Psoas muscle (tissue), 8 donors: ENCODE results near the gene ISY1. TPM values are rescaled to one million over a fixed set of nuclear protein-coding genes. Genes with fewer than 3 reads are reported as not detected.

Source experiments
- ATAC-seq, 4 donors: fragments of 200-7000 bp; cut with Tn5 transposase; one replicate each; pipeline ENCODE4 v1.9.1; 2020; ENCODE audit warnings: moderate library complexity in 3 of 4, mild to moderate bottlenecking in 2 of 4
- DNase-seq, 2 donors: peaks; one replicate each; pipeline ENCODE4 v3.0.0-alpha.2; 2020
- H3K27ac ChIP-seq: fragments of 200-600 bp; one replicate; pipeline ENCODE4 v1.8.0; 2022
- H3K27me3 ChIP-seq, 3 donors: fragments of 200-600 bp in 1 of 3; one replicate each; pipeline versions ENCODE4 v1.6.1 to v1.8.0; 2013 to 2022; ENCODE audit warnings: low read length in 2 of 3, mild to moderate bottlenecking in 2 of 3, moderate library complexity in 1 of 3; ENCODE audit not compliant: insufficient read depth in 3 of 3
- H3K36me3 ChIP-seq, 2 donors: fragments of 200-600 bp in 1 of 2; one replicate each; pipeline versions ENCODE4 v1.6.1 to v1.8.0; 2013 to 2022; ENCODE audit warnings: low read depth in 1 of 2, mild to moderate bottlenecking in 1 of 2, moderate library complexity in 1 of 2; ENCODE audit not compliant: insufficient read depth in 1 of 2
- H3K4me1 ChIP-seq: fragments of 200-600 bp; one replicate; pipeline ENCODE4 v1.8.0; 2022
- H3K4me3 ChIP-seq: fragments of 200-600 bp; one replicate; pipeline ENCODE4 v1.8.0; 2022; ENCODE audit warnings: mild to moderate bottlenecking
- H3K9me3 ChIP-seq: fragments of 200-600 bp; one replicate; pipeline ENCODE4 v1.8.0; 2022
- WGBS, 3 donors: extraction: QIAGEN DNeasy Blood & Tissue Kit; methylation state at CpG; one replicate each; pipeline versions ENCODE4 v1.1.6 to v1.1.7; 2013; 5-methylcytosine and 5-hydroxymethylcytosine counted together
- intact Hi-C, 2 donors: fragments of 100-400 bp; cut with DNase I; formaldehyde crosslinking; loops; one replicate each; pipeline versions ENCODE4 v1.11.0 to v1.14.2; 2022
- polyA plus RNA-seq, 3 donors: library from polyadenylated mRNA; stranded (reverse); fragments of 200-250 nt; gene quantifications; one replicate each; pipeline ENCODE4 v1.2.3, GENCODE V29; 2013
- total RNA-seq, 4 donors: library from RNA; stranded (reverse); fragmentation: NEBNext Ultra II Directional in 2 of 4; extraction: Animal tissue kit (Norgen Biotek cat#: 25700) in 2 of 4; gene quantifications; one replicate each; pipeline versions ENCODE4 v1.2.1 to v1.2.4, GENCODE V29; 2021 to 2023
- TF ChIP-seq, protein P1 (sequence below): fragments of 200-600 bp; IDR thresholded peaks from one replicate; pipeline ENCODE4 v1.8.0; 2022; ENCODE audit warnings: antibody characterized with exemption
- donor health status: healthy with polysubstance abuse.
- donor health status: DM: no; HTN: no; CAD: no; lungs with moderate emphysema.
- donor health status: Bipolar disorder and iron deficiency.
- donor health status: healthy.
- donor health status: DM: yes; HTN: yes; CAD: no.
- donor health status: DM: no; HTN: no; CAD: no.
- donor health status: DM: no; HTN: no; CAD: no.
- donor health status: DM: yes; HTN: yes; CAD: no.

ISY1 gene
- total and polyA plus RNA-seq, 7 donors, result 25.9 to 56.0 (median 33.2) TPM

DNA sequence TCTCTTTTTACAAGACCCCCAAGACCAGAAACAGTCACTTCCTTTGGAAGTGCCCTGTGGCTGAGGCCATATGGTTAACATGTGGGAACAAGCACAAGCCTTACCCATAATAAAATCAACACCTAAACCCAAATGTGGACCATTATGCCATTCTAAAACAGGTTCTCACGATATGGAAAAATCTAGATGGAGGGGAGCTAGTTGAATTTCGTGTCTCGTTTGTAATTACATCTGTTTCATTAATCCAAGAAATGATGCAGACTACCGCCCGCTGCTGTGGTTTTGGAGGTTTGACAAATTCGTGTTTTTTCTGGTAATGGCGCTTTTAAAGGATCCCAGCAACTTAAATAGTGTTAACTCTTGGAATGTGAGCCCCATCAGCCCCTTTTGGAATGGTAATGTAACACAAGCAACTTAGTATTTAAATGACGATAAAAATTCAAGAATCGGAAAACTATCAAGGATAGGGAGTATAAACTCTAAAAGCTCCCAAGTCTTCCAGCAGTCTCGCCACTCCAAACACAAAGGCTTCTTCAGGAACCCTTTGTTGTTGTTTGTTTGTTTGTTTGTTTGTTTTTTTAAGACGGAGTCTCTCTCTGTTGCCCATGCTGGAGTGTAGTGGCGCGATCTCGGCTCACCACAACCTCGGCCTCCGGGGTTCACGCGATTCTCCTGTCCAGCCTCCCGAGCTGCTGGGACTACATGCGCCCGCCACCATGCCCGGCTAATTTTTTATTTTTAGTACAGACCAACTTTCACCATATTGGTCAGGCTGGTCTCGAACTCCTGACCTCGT, 21.7 kb upstream of the ISY1 start:
- H3K4me1 ChIP-seq, result peaks cover 52% of the 10 kb centered on the region
- peak overlapping the region; percentile 97 for H3K4me3 ChIP-seq
- 0 to 1% (median 0%) methylated on average over 24 of the region's 24 CpGs for WGBS, 3 donors
- H3K27ac ChIP-seq, result peak overlapping the region; percentile 100
- H3K27me3 ChIP-seq, result no peaks in the 10 kb centered on the region
- H3K9me3 ChIP-seq, result no peaks in the 10 kb centered on the region
- ATAC-seq, result peak; percentile 6 to 26 (median 22)
- no peak for DNase-seq
- peaks cover 0 to 16% of the 10 kb centered on the region in 2 donors for H3K36me3 ChIP-seq
- intact Hi-C loops, result loop anchor here (1.0 to 5.0 kb wide), 3 partner anchors 43 to 65 kb away; partner anchors contain the start of gene COPG1 (in 2 of the 2)
- TF ChIP-seq, protein P1, sequence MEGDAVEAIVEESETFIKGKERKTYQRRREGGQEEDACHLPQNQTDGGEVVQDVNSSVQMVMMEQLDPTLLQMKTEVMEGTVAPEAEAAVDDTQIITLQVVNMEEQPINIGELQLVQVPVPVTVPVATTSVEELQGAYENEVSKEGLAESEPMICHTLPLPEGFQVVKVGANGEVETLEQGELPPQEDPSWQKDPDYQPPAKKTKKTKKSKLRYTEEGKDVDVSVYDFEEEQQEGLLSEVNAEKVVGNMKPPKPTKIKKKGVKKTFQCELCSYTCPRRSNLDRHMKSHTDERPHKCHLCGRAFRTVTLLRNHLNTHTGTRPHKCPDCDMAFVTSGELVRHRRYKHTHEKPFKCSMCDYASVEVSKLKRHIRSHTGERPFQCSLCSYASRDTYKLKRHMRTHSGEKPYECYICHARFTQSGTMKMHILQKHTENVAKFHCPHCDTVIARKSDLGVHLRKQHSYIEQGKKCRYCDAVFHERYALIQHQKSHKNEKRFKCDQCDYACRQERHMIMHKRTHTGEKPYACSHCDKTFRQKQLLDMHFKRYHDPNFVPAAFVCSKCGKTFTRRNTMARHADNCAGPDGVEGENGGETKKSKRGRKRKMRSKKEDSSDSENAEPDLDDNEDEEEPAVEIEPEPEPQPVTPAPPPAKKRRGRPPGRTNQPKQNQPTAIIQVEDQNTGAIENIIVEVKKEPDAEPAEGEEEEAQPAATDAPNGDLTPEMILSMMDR, result no peak

DNA sequence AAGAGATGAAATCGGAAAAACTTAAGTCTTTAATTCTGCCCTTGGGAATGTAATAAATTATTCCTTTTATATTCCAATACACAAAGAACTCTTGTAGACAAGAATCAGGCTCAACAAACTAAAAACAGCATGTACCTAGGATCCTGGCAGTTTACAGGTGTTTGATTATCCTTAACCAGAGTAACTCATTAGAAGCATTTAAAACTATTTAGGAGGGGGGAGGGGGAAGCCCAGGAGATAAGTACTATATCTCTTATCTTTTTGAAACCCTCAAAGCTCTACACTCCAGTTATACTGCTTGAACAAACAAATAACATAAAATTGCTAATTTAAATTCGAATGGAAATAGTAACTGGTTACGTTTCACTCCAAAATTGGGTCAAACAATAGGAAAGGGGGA, 21.0 kb upstream of the ISY1 start:
- no peaks in the 10 kb centered on the region for H3K27me3 ChIP-seq
- peak overlapping the region; percentile 97 for H3K4me3 ChIP-seq
- TF ChIP-seq, protein P1, result no peak
- no peaks in the 10 kb centered on the region for H3K9me3 ChIP-seq
- no peak for DNase-seq
- peak overlapping the region; percentile 100 for H3K27ac ChIP-seq
- peaks cover 60% of the 10 kb centered on the region for H3K4me1 ChIP-seq
- ATAC-seq, result no peak
- intact Hi-C loops, result loop anchor here (1.0 to 5.0 kb wide), 3 partner anchors 43 to 65 kb away; partner anchors contain the start of gene COPG1 (in 2 of the 2)
- peaks cover 4 to 24% of the 10 kb centered on the region in 2 donors for H3K36me3 ChIP-seq
- WGBS, 3 donors, result 6 to 21% (median 14%) methylated on average over 3 of the region's 3 CpGs

DNA sequence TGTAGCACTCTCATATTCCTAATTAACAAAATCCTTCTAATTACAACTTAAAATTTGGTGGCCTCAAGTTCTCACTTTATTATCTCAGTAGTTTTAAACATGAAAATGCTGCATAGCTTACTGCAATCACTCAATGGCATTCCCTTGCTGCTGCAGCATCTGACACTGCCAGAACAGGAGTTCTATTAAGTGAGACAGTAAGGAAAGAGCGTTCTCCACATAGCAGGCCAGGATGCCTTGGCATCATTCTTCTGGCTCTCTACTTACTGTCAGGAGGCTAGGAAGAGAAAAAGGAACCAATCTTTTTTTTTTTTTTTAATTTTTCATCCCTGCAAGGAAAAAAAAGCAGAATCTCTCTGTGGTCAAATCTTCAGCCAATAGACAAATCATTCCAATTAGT, 19.6 kb upstream of the ISY1 start:
- intact Hi-C loops, result loop anchor here (5.0 kb wide), 2 partner anchors 47 to 67 kb away; partner anchors contain the start of gene COPG1 (in 2 of the 2)
- WGBS, 3 donors, result 4 to 8% (median 5%) methylated on average over 1 of the region's 1 CpG
- Histone ChIP-seq H3K27ac (peak overlapping the region; percentile 100), H3K4me1 (peaks cover 59% of the 10 kb centered on the region), H3K9me3 (no peaks in the 10 kb centered on the region), H3K27me3 (no peaks in the 10 kb centered on the region), H3K4me3 (peak overlapping the region; percentile 97), H3K36me3 (peaks cover 4 to 24% of the 10 kb centered on the region in 2 donors)
- DNase-seq (no peak), ATAC-seq (peak in 3 of 4 donors; percentile 22 to 39 (median 31))
- TF ChIP-seq, protein P1, result no peak

DNA sequence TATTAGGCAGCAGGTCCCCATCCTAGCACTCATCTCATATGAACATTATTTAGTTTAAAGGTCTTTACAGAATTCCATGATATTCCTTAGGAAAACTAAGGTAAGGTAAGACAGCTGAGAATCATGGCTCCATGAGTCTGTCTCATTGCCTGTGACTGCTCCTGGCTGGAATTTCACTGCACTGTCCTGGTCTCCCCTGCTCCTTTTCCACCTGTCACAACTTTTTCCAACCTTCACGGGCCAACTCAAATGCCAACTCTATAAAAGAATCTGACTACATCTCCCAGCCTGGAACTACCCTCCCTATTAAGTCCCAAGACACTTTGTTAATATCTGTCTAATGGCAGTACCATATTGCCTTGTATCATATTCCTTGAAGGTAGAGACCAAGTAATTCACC, 15.2 kb upstream of the ISY1 start:
- peaks cover 77% of the 10 kb centered on the region for H3K4me1 ChIP-seq
- H3K9me3 ChIP-seq, result no peaks in the 10 kb centered on the region
- H3K27ac ChIP-seq, result peak overlapping the region; percentile 100
- WGBS, 3 donors, result 24 to 38% (median 31%) methylated on average over 1 of the region's 1 CpG
- DNase-seq (no peak), ATAC-seq (peak; percentile 46 to 72 (median 60))
- TF ChIP-seq, protein P1, result no peak
- H3K36me3 ChIP-seq, result peaks cover 4 to 34% of the 10 kb centered on the region in 2 donors
- H3K27me3 ChIP-seq, result no peaks in the 10 kb centered on the region
- intact Hi-C loops, result no loop called here
- peak overlapping the region; percentile 97 for H3K4me3 ChIP-seq
